K562 (cell line): Measurements from ENCODE around the gene NCOA1. TPM values are rescaled to one million over a fixed set of nuclear protein-coding genes. Genes with fewer than 3 reads are reported as not detected.

Experiments used
- ATAC-seq: fragments of 200-7000 bp; cut with Tn5 transposase; 3 replicates; pipeline ENCODE4 v1.9.1; 2020; ENCODE audit warnings: moderate library complexity
- BruUV-seq: library from RNA; stranded (reverse); fragments of 400-500 nt; replicated peaks from 2 replicates; lab custom pipeline; 2021; lab: Mats Ljungman, UMichigan
- CTCF ChIA-PET: fragments of 300-600 bp; formaldehyde crosslinking; extraction: SDS; loops from one replicate; lab custom pipeline; 2021; ENCODE audit warnings: low intra/inter-chr PET ratio; lab: Yijun Ruan, JAX
- POLR2A ChIA-PET: fragments of 300-600, 350-650 bp; sonication (Branson Sonifier 250); formaldehyde crosslinking; extraction: SDS; loops from one replicate; lab custom pipeline; 2021; ENCODE audit warnings: antibody characterized with exemption, inconsistent platforms; lab: Yijun Ruan, JAX
- DNase-seq, 4 experiments: peaks; one replicate each; pipeline versions ENCODE4 v3.0.0 to v3.0.0-alpha.2; 2011 to 2018; ENCODE audit warnings: low spot score in 3 of 4, mixed read lengths in 3 of 4; ENCODE audit errors: extremely low read depth in 1 of 4
- FAIRE-seq: peaks from 2 replicates; lab custom pipeline; 2011; peaks lifted over from hg19 to GRCh38; lab: Jason Lieb, UNC
- H2AFZ ChIP-seq: 2 replicates; pipeline ENCODE4 v1.6.0; 2011; ENCODE audit warnings: low read depth, low read length, control low read depth, inconsistent platforms
- H3K27ac ChIP-seq: fragments of 200-600 bp; 3 replicates; pipeline ENCODE4 v1.8.0; 2011; ENCODE audit warnings: low read depth, mild to moderate bottlenecking, control low read depth, inconsistent platforms, low read length, moderate library complexity, mixed read lengths; ENCODE audit errors: extremely low read depth
- H3K27me3 ChIP-seq, 2 experiments: fragments of 300-600 bp in 1 of 2; 2 replicates in 1 of 2; 3 replicates in 1 of 2; pipeline versions ENCODE4 v1.6.0 to v1.8.0; 2011; ENCODE audit warnings: inconsistent platforms in 2 of 2, low read length in 2 of 2, mild to moderate bottlenecking in 1 of 2, mixed read lengths in 1 of 2, moderate library complexity in 1 of 2; ENCODE audit not compliant: control insufficient read depth in 2 of 2, insufficient read depth in 2 of 2
- H3K36me3 ChIP-seq: fragments of 300-600 bp; 3 replicates; pipeline ENCODE4 v1.8.0; 2011; ENCODE audit warnings: mild to moderate bottlenecking, low read length, inconsistent platforms; ENCODE audit not compliant: control insufficient read depth, insufficient read depth
- H3K4me1 ChIP-seq, 2 experiments: fragments of 200-600 bp in 1 of 2; replicated peaks in 1 of 2; 2 replicates in 1 of 2; 3 replicates in 1 of 2; pipeline versions ENCODE4 v1.5.1 to v1.8.0; 2011; ENCODE audit warnings: inconsistent platforms in 2 of 2, low read length in 2 of 2, mild to moderate bottlenecking in 1 of 2, mixed read lengths in 1 of 2, moderate library complexity in 1 of 2; ENCODE audit not compliant: control insufficient read depth in 2 of 2, insufficient read depth in 2 of 2
- H3K4me2 ChIP-seq: 2 replicates; pipeline ENCODE4 v1.6.1; 2011; ENCODE audit warnings: low read length, control low read depth, inconsistent platforms, mixed read lengths; ENCODE audit not compliant: insufficient read depth
- H3K4me3 ChIP-seq: fragments of 200-600 bp; sonication (generic), shearing (Covaris generic); 2 replicates; pipeline ENCODE4 v1.5.1; 2016; ENCODE audit warnings: control low read depth, inconsistent platforms
- H3K79me2 ChIP-seq: fragments of 200-600 bp; 3 replicates; pipeline ENCODE4 v1.8.0; 2011; ENCODE audit warnings: low read length, inconsistent platforms; ENCODE audit not compliant: control insufficient read depth, insufficient read depth
- H3K9ac ChIP-seq, 2 experiments: 2 replicates each; pipeline versions ENCODE4 v1.6.0 to v1.6.1; 2011; ENCODE audit warnings: low read depth in 2 of 2, low read length in 2 of 2, control low read depth in 1 of 2, inconsistent platforms in 1 of 2, mild to moderate bottlenecking in 1 of 2, mixed read lengths in 1 of 2; ENCODE audit not compliant: insufficient read depth in 1 of 2
- H3K9me1 ChIP-seq: one replicate; pipeline ENCODE4 v1.6.0; 2011; ENCODE audit warnings: inconsistent platforms, mild to moderate bottlenecking, low read length, moderate library complexity; ENCODE audit not compliant: control insufficient read depth, insufficient read depth
- H3K9me3 ChIP-seq: replicated peaks from 2 replicates; pipeline ENCODE4 v1.5.1; 2011; ENCODE audit warnings: low read depth, low read length, inconsistent platforms; ENCODE audit not compliant: control insufficient read depth, insufficient read depth
- H4K20me1 ChIP-seq: replicated peaks from 2 replicates; pipeline ENCODE4 v1.6.1; 2011; ENCODE audit warnings: low read length, inconsistent platforms, mixed read lengths; ENCODE audit not compliant: control insufficient read depth, insufficient read depth
- ATF6 ChIP-seq: sonication (generic); formaldehyde crosslinking; IDR thresholded peaks from 2 replicates; pipeline ENCODE4 v1.4.0; 2020; ENCODE audit warnings: mild to moderate bottlenecking, missing genetic modification reagents
- BCLAF1 ChIP-seq, 2 experiments: fragments of 450-650 bp in 1 of 2; IDR thresholded peaks; 2 replicates each; pipeline ENCODE4 v1.6.1; 2011 to 2017; ENCODE audit warnings: low read depth in 2 of 2, antibody characterized with exemption in 1 of 2, borderline replicate concordance in 1 of 2, low read length in 1 of 2, mild to moderate bottlenecking in 1 of 2, mixed read lengths in 1 of 2; ENCODE audit not compliant: control insufficient read depth in 1 of 2
- BRF1 ChIP-seq: IDR thresholded peaks from 3 replicates; pipeline ENCODE4 v1.6.1; 2011; ENCODE audit warnings: borderline replicate concordance, mild to moderate bottlenecking; ENCODE audit not compliant: insufficient read length; ENCODE audit errors: extremely low read depth
- CEBPB ChIP-seq: fragments of 450-650 bp; IDR thresholded peaks from 2 replicates; pipeline ENCODE4 v1.6.1; 2016; ENCODE audit warnings: missing genetic modification characterization, missing compliant biosample characterization
- EGR1 ChIP-seq: fragments of 450-650 bp; conservative IDR thresholded peaks from 2 replicates; pipeline ENCODE4 v1.6.1; 2017; ENCODE audit warnings: mild to moderate bottlenecking
- ID3 ChIP-seq, 2 experiments: fragments of 250-450 bp in 1 of 2; fragments of 450-650 bp in 1 of 2; sonication (Bioruptor Pico) in 1 of 2; IDR thresholded peaks; 2 replicates each; pipeline versions ENCODE4 v1.6.1 to v1.8.0; 2016 to 2021; ENCODE audit warnings: mild to moderate bottlenecking in 2 of 2, moderate library complexity in 2 of 2, missing compliant biosample characterization in 1 of 2, missing genetic modification characterization in 1 of 2
- MAFG ChIP-seq: fragments of 450-650 bp; conservative IDR thresholded peaks from 2 replicates; pipeline ENCODE4 v1.6.1; 2016; ENCODE audit warnings: missing genetic modification characterization, missing compliant biosample characterization
- MAFK ChIP-seq: IDR thresholded peaks from 2 replicates; pipeline ENCODE4 v1.6.1; 2011; ENCODE audit warnings: low read length, improper control_type of control experiment
- MNT ChIP-seq, 2 experiments: fragments of 450-650 bp; conservative IDR thresholded peaks; 2 replicates each; pipeline ENCODE4 v1.6.1; 2017; ENCODE audit warnings: mild to moderate bottlenecking in 2 of 2, moderate library complexity in 2 of 2
- XRCC3 ChIP-seq: fragments of 450-650 bp; IDR thresholded peaks from 2 replicates; pipeline ENCODE4 v1.6.1; 2017; ENCODE audit warnings: mild to moderate bottlenecking, moderate library complexity
- ZFP30 ChIP-seq: fragments of 250-450 bp; sonication (Bioruptor Pico); IDR thresholded peaks from 2 replicates; pipeline ENCODE4 v1.8.0; 2022; ENCODE audit warnings: moderate library complexity, mild to moderate bottlenecking, inconsistent platforms, borderline replicate concordance
- ZNF316 ChIP-seq: fragments of 450-650 bp; IDR thresholded peaks from 2 replicates; pipeline ENCODE4 v1.6.1; 2016
- ZNF408 ChIP-seq: fragments of 250-450 bp; sonication (Bioruptor Pico); IDR thresholded peaks from 2 replicates; pipeline ENCODE4 v1.4.0; 2020; ENCODE audit warnings: low read depth, mild to moderate bottlenecking, moderate library complexity
- ZNF445 ChIP-seq: fragments of 250-450 bp; sonication (Bioruptor Pico); IDR thresholded peaks from 2 replicates; pipeline ENCODE4 v1.4.0; 2020; ENCODE audit warnings: low read depth, mild to moderate bottlenecking, moderate library complexity
- ZNF764 ChIP-seq: fragments of 250-450 bp; sonication (Bioruptor Pico); IDR thresholded peaks from 2 replicates; pipeline ENCODE4 v1.4.0; 2020; ENCODE audit warnings: low read depth, mild to moderate bottlenecking, moderate library complexity
- WGBS: fragments of 100-300 bp; shearing (Covaris generic); methylation state at CpG from one replicate; pipeline ENCODE4 v1.1.6; 2016; ENCODE audit warnings: low coverage, mixed read lengths; ENCODE audit not compliant: insufficient coverage; ENCODE audit errors: missing lambda C conversion rate; 5-methylcytosine and 5-hydroxymethylcytosine counted together
- in situ Hi-C: fragments of 300-500 bp; cut with MboI; formaldehyde crosslinking; loops from 4 replicates; pipeline ENCODE4 v1.15.0; 2018; ENCODE audit warnings: inconsistent platforms, mixed read lengths
- intact Hi-C: fragments of 100-400 bp; cut with micrococcal nuclease; formaldehyde crosslinking; loops from 2 replicates; pipeline ENCODE4 v1.14.2; 2022
- polyA plus RNA-seq, 8 experiments: library from polyadenylated mRNA; depleted of rRNA in 4 of 8; stranded (reverse) in 5 of 8; unstranded in 3 of 8; fragments of >200 nt; fragmentation: Nextera tagmentation in 2 of 8; fragmentation: Illumina TruSeq in 1 of 8; extraction: Ambion mirVana in 2 of 8; extraction: Trizol in 1 of 8; gene quantifications; 2 replicates each; pipeline versions ENCODE4 v1.2.1 to v1.2.3, GENCODE V29; 2011 to 2014; ENCODE audit warnings: inconsistent platforms in 1 of 8, missing spikeins in 1 of 8
- total RNA-seq, 7 experiments: library from RNA; depleted of rRNA in 6 of 7; stranded (reverse); fragments of >200 nt in 6 of 7; fragmentation: Illumina TruSeq in 2 of 7; extraction: Trizol in 2 of 7; gene quantifications; 2 replicates each; pipeline versions ENCODE4 v1.2.1 to v1.2.3, GENCODE V29; 2011 to 2021; ENCODE audit warnings: low replicate concordance in 1 of 7

The NCOA1 gene
- total and polyA plus RNA-seq, 9 of the 15 experiments (the other 6 are each of a cell fraction or from before 2014, with no cell fraction given): 4.9 to 25.7 (median 17.0) TPM

- intact Hi-C loops: no loop called here
- CTCF ChIA-PET: no interaction called here
- Histone ChIP-seq H3K79me2 (peaks cover 2% of the 10 kb centered on the region; the same call in 1 of the 3 replicates), H3K27ac (peak overlapping the region; percentile 24; the same call in 1 of the 3 replicates), H3K9me1 (no peaks in the 10 kb centered on the region), H3K4me1 (no peaks in the 10 kb centered on the region), H4K20me1 (no peaks in the 10 kb centered on the region), H2AFZ (no peak overlapping the region), H3K36me3 (no peaks in the 10 kb centered on the region), H3K9ac (no peak overlapping the region), H3K27me3 (no peaks in the 10 kb centered on the region), H3K4me2 (no peak overlapping the region), H3K9me3 (no peaks in the 10 kb centered on the region), H3K4me3 (no peak overlapping the region)
- DNase-seq (peak in 2 of 4 experiments; percentile 21), FAIRE-seq (peak; percentile 23), ATAC-seq (peak; percentile 73)
- BruUV-seq: no TSS peak
- in situ Hi-C loops: no loop called here
- POLR2A ChIA-PET: interaction anchor here (1.1 kb wide), 1 partner anchor 89 kb away, joined by 3 read pairs; no protein-coding TSS in a partner anchor
- WGBS: 40% methylated on average over 2 of the region's 2 CpGs
- 0 out of 2 replicates have a peak, but pooled peaks have one; percentile 22 for TF ChIP-seq MAFK
- no peak for TF ChIP-seq XRCC3
- TF ChIP-seq EGR1: no peak
- TF ChIP-seq ZNF408 (CRISPR knock-in tag): no peak
- TF ChIP-seq BRF1: no peak
- no peak for TF ChIP-seq ZFP30
- TF ChIP-seq ZNF316: no peak
- TF ChIP-seq ATF6 (CRISPR knock-in tag): no peak
- no peak for TF ChIP-seq ZNF764 (CRISPR knock-in tag)
- no peak for TF ChIP-seq ID3 (CRISPR knock-in tag; IDR thresholded peaks at IDR 0.05)
- no peak for TF ChIP-seq ID3 (tag; IDR thresholded peaks at IDR 0.05)
- no peak for TF ChIP-seq MNT (conservative IDR thresholded peaks at IDR 0.05)
- 0 out of 2 replicates have a peak, but pooled peaks have one; percentile 11 for TF ChIP-seq ZNF445 (CRISPR knock-in tag)
- no peak for TF ChIP-seq CEBPB
- TF ChIP-seq BCLAF1 (IDR thresholded peaks at IDR 0.05; ENCODE audit: borderline replicate concordance in 1 of 2, control insufficient read depth in 1 of 2, low read depth in 2 of 2, low read length in 1 of 2): no peak
- TF ChIP-seq MAFG: peak; percentile 35
Measured at GRCh38 chr2:24635181-24635580, 144.1 kb downstream of the NCOA1 start.
